GM12878 (cell line): ENCODE measurements around the gene SERPINB6. TPM values are rescaled to one million over a fixed set of nuclear protein-coding genes. Genes with fewer than 3 reads are reported as not detected.

Experiments used
- BACH1 ChIP-seq: fragments of 450-650 bp; IDR thresholded peaks from 2 replicates; pipeline ENCODE4 v1.6.1; 2017; ENCODE audit warnings: mild to moderate bottlenecking, borderline replicate concordance
- CHD4 ChIP-seq: fragments of 200-600 bp; sonication (generic); IDR thresholded peaks from 2 replicates; pipeline ENCODE4 v1.6.1; 2016; ENCODE audit warnings: mild to moderate bottlenecking
- DPF2 ChIP-seq: fragments of 450-650 bp; IDR thresholded peaks from 2 replicates; pipeline ENCODE4 v1.6.1; 2017; ENCODE audit warnings: mild to moderate bottlenecking
- EGR1 ChIP-seq, 2 experiments: IDR thresholded peaks; 1 replicate in 1 of 2; 2 replicates in 1 of 2; pipeline ENCODE4 v1.6.1; 2011 to 2012; ENCODE audit warnings: low read depth in 2 of 2, low read length in 2 of 2, borderline replicate concordance in 1 of 2, mild to moderate bottlenecking in 1 of 2, moderate library complexity in 1 of 2
- FOS ChIP-seq: IDR thresholded peaks from 3 replicates; pipeline ENCODE4 v1.6.1; 2011; ENCODE audit warnings: borderline replicate concordance; ENCODE audit not compliant: insufficient read length; ENCODE audit errors: extremely low read depth
- FOXK2 ChIP-seq: fragments of 450-650 bp; IDR thresholded peaks from 2 replicates; pipeline ENCODE4 v1.6.1; 2017; ENCODE audit warnings: mild to moderate bottlenecking, moderate library complexity
- GABPA ChIP-seq: IDR thresholded peaks from 2 replicates; pipeline ENCODE4 v1.6.1; 2014; ENCODE audit warnings: antibody characterized with exemption, low read depth, mild to moderate bottlenecking, inconsistent platforms
- GATAD2B ChIP-seq: fragments of 450-650 bp; conservative IDR thresholded peaks from 2 replicates; pipeline ENCODE4 v1.6.1; 2017; ENCODE audit warnings: low read depth, mild to moderate bottlenecking, moderate library complexity
- HDAC2 ChIP-seq: fragments of 200-600 bp; sonication (generic); IDR thresholded peaks from 2 replicates; pipeline ENCODE4 v1.6.1; 2017
- IKZF1 ChIP-seq: fragments of 450-650 bp; conservative IDR thresholded peaks from 2 replicates; pipeline ENCODE4 v1.6.1; 2017; ENCODE audit warnings: antibody characterized with exemption, mild to moderate bottlenecking
- IKZF2 ChIP-seq, 2 experiments: fragments of 450-650 bp; IDR thresholded peaks; 2 replicates each; pipeline ENCODE4 v1.6.1; 2017; ENCODE audit warnings: mild to moderate bottlenecking in 2 of 2, moderate library complexity in 2 of 2
- IRF4 ChIP-seq: IDR thresholded peaks from 2 replicates; pipeline ENCODE4 v1.6.1; 2011; ENCODE audit warnings: low read depth, low read length
- MEF2B ChIP-seq: fragments of 450-650 bp; IDR thresholded peaks from 2 replicates; pipeline ENCODE4 v1.6.1; 2018; ENCODE audit warnings: mild to moderate bottlenecking, moderate library complexity; ENCODE audit not compliant: partially characterized antibody, poor library complexity, severe bottlenecking
- NFXL1 ChIP-seq: fragments of 450-650 bp; IDR thresholded peaks from 2 replicates; pipeline ENCODE4 v1.6.1; 2017; ENCODE audit warnings: antibody characterized with exemption, mild to moderate bottlenecking, borderline replicate concordance
- NFYA ChIP-seq: IDR thresholded peaks from 2 replicates; pipeline ENCODE4 v1.6.1; 2011; ENCODE audit warnings: low read depth, mild to moderate bottlenecking, low read length, improper control_type of control experiment, borderline replicate concordance
- RAD21 ChIP-seq: IDR thresholded peaks from 2 replicates; pipeline ENCODE4 v1.6.1; 2011; ENCODE audit warnings: mild to moderate bottlenecking, low read depth, low read length, moderate library complexity; ENCODE audit not compliant: insufficient read depth
- RELA ChIP-seq: fragments of 450-650 bp; IDR thresholded peaks from 2 replicates; pipeline ENCODE4 v1.8.0; 2014; ENCODE audit warnings: borderline replicate concordance; ENCODE audit not compliant: partially characterized antibody
- RUNX3 ChIP-seq: IDR thresholded peaks from 2 replicates; pipeline ENCODE4 v1.6.1; 2012; ENCODE audit warnings: low read length, inconsistent platforms
- SMC3 ChIP-seq: IDR thresholded peaks from 2 replicates; pipeline ENCODE4 v1.6.1; 2011; ENCODE audit warnings: low read length, improper control_type of control experiment, borderline replicate concordance
- TARDBP ChIP-seq: IDR thresholded peaks from 2 replicates; pipeline ENCODE4 v1.6.1; 2016; ENCODE audit warnings: borderline replicate concordance
- TCF12 ChIP-seq: IDR thresholded peaks from 2 replicates; pipeline ENCODE4 v1.6.1; 2011; ENCODE audit warnings: low read depth, mild to moderate bottlenecking, low read length
- YY1 ChIP-seq: IDR thresholded peaks from 2 replicates; pipeline ENCODE4 v1.6.1; 2011; ENCODE audit warnings: low read depth, mild to moderate bottlenecking, low read length
- ZNF274 ChIP-seq: IDR thresholded peaks from one replicate; pipeline ENCODE4 v1.8.0; 2011; ENCODE audit not compliant: insufficient read length, insufficient read depth
- ZNF384 ChIP-seq: IDR thresholded peaks from 2 replicates; pipeline ENCODE4 v1.6.1; 2012; ENCODE audit warnings: low read depth, mild to moderate bottlenecking, low read length, improper control_type of control experiment, borderline replicate concordance
- ZNF622 ChIP-seq: fragments of 450-650 bp; IDR thresholded peaks from 2 replicates; pipeline ENCODE4 v1.6.1; 2017; ENCODE audit warnings: mild to moderate bottlenecking, inconsistent platforms
- polyA plus RNA-seq, 11 experiments: library from polyadenylated mRNA; depleted of rRNA in 4 of 11; unstranded in 6 of 11; stranded (reverse) in 5 of 11; fragments of >200 nt; fragmentation: Nextera tagmentation in 4 of 11; fragmentation: Illumina TruSeq in 1 of 11; extraction: Ambion mirVana in 4 of 11; extraction: Trizol in 1 of 11; gene quantifications; 1 replicate in 1 of 11; 2 replicates in 10 of 11; pipeline versions ENCODE4 v1.2.1 to v1.2.3, GENCODE V29; 2011 to 2016; ENCODE audit warnings: inconsistent platforms in 2 of 11, missing spikeins in 2 of 11, low read depth in 1 of 11
- total RNA-seq, 4 experiments: library from RNA; depleted of rRNA in 3 of 4; stranded (reverse); fragments of >200 nt in 3 of 4; fragmentation: Illumina TruSeq in 1 of 4; extraction: Trizol in 1 of 4; gene quantifications; 2 replicates each; pipeline versions ENCODE4 v1.2.1 to v1.2.3, GENCODE V29; 2013 to 2021
- TF ChIP-seq, protein P1 (sequence below): fragments of 150-350 bp; IDR thresholded peaks from 2 replicates; pipeline ENCODE4 v1.6.1; 2014; ENCODE audit warnings: mild to moderate bottlenecking, low read depth, low read length
- TF ChIP-seq, protein P2 (sequence below): IDR thresholded peaks from 2 replicates; pipeline ENCODE4 v1.6.1; 2011; ENCODE audit warnings: low read depth, mild to moderate bottlenecking, low read length, moderate library complexity, borderline replicate concordance; ENCODE audit errors: extremely low read depth
- TF ChIP-seq, protein P3 (sequence below): IDR thresholded peaks from 2 replicates; pipeline ENCODE4 v1.6.1; 2012; ENCODE audit warnings: low read depth, low read length, improper control_type of control experiment

SERPINB6 gene
- total and polyA plus RNA-seq, 10 of the 15 experiments (the other 5 are each of a cell fraction or from before 2014, with no cell fraction given), result 0.37 to 2.2 (median 0.68) TPM; not detected in 1

DNA sequence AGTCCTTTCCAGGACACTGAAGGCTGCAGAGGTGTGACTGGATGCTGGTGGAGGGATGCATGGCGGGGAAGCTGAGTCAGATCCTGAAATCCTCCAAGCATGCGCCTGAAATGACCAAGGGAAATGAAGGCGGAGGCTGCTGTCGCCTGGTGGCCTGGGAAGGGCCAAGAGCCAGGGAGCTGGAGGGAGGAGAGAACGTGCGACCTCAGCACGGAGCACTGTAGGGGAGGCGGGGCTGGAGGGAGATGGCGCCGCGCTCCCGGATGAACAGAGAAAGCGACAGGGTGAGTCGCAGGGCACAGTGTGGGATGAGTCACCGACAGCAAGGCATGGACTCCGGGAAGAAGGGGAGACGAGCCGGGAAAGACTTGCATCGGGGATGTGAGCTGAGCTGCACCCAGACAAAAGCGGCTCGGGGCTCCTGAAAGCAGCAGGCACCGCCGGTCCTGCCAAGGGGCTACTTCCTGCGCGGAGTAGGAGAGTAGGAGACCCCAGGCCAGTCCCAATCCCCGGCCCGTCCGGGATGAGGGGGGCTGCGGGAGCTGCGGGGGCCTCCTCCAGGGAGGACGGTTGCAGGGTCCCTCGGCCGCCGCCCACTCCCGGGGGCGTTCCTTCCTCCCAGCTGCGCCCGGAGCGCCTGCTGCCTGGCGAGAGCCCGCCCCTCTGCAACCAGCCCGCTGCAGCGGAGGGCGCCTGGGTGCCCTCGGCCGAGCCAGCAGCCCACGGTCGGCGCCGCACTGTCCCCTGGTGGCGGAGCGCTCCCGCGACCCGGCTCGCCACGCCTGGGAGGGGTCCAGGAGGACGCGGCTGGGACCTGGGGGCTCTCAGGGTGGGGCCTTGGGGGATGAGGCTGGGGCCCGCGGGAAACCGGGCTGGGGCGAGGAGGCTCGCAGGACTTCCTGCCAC lies 17.3 kb upstream of the SERPINB6 start (continued):
- 0 out of 2 replicates have a peak, but pooled peaks have one; percentile 48 for TF ChIP-seq BACH1
- peak; percentile 76 for TF ChIP-seq IKZF1
- TF ChIP-seq, protein P1, sequence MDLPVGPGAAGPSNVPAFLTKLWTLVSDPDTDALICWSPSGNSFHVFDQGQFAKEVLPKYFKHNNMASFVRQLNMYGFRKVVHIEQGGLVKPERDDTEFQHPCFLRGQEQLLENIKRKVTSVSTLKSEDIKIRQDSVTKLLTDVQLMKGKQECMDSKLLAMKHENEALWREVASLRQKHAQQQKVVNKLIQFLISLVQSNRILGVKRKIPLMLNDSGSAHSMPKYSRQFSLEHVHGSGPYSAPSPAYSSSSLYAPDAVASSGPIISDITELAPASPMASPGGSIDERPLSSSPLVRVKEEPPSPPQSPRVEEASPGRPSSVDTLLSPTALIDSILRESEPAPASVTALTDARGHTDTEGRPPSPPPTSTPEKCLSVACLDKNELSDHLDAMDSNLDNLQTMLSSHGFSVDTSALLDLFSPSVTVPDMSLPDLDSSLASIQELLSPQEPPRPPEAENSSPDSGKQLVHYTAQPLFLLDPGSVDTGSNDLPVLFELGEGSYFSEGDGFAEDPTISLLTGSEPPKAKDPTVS, result no peak
- peak; percentile 62 for TF ChIP-seq DPF2
- no peak for TF ChIP-seq ZNF274
- 0 out of 2 replicates have a peak, but pooled peaks have one; percentile 7 for TF ChIP-seq TCF12
- TF ChIP-seq, protein P2, sequence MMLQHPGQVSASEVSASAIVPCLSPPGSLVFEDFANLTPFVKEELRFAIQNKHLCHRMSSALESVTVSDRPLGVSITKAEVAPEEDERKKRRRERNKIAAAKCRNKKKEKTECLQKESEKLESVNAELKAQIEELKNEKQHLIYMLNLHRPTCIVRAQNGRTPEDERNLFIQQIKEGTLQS, result no peak
- TF ChIP-seq TARDBP, result no peak
- peak; percentile 58 for TF ChIP-seq SMC3
- TF ChIP-seq CHD4, result no peak
- TF ChIP-seq NFXL1, result peak; percentile 91; the same call in 1 of the 2 replicates
- TF ChIP-seq, protein P3, sequence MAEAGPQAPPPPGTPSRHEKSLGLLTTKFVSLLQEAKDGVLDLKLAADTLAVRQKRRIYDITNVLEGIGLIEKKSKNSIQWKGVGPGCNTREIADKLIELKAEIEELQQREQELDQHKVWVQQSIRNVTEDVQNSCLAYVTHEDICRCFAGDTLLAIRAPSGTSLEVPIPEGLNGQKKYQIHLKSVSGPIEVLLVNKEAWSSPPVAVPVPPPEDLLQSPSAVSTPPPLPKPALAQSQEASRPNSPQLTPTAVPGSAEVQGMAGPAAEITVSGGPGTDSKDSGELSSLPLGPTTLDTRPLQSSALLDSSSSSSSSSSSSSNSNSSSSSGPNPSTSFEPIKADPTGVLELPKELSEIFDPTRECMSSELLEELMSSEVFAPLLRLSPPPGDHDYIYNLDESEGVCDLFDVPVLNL, result no peak
- TF ChIP-seq EGR1 (IDR thresholded peaks at IDR 0.05; ENCODE audit: borderline replicate concordance in 1 of 2, low read depth in 2 of 2, low read length in 2 of 2), result no peak
- no peak for TF ChIP-seq GABPA
- peak; percentile 37 to 64; a peak in 3 of 4 replicates for TF ChIP-seq IKZF2 (IDR thresholded peaks at IDR 0.05)
- TF ChIP-seq GATAD2B, result peak; percentile 85
- TF ChIP-seq YY1, result peak; percentile 53; the same call in 1 of the 2 replicates
- no peak for TF ChIP-seq IRF4
- TF ChIP-seq FOXK2, result no peak
- no peak for TF ChIP-seq ZNF384
- no peak for TF ChIP-seq RUNX3
- no peak for TF ChIP-seq RELA
- TF ChIP-seq RAD21, result peak; percentile 73
- no peak for TF ChIP-seq MEF2B
- TF ChIP-seq NFYA, result no peak
- TF ChIP-seq ZNF622, result no peak
- no peak for TF ChIP-seq FOS
- no peak for TF ChIP-seq HDAC2
